GM12872 (cell line): ENCODE results near the gene TCFL5.

Source experiments
- CTCF ChIP-seq: IDR thresholded peaks from 3 replicates; pipeline ENCODE4 v1.5.1; 2011; ENCODE audit warnings: low read depth, mild to moderate bottlenecking, low read length, moderate library complexity; ENCODE audit not compliant: insufficient read depth

TCFL5 gene

GRCh38 chr20:62802026-62802712 lies 59.5 kb downstream of the TCFL5 start:
- TF ChIP-seq CTCF: no peak

- no peak for TF ChIP-seq CTCF
Measured at GRCh38 chr20:62801284-62802010, 60.2 kb downstream of the TCFL5 start.

- TF ChIP-seq CTCF: no peak
Measured at GRCh38 chr20:62800314-62801259, 61.0 kb downstream of the TCFL5 start.

- TF ChIP-seq CTCF: no peak
Measured at GRCh38 chr20:62799873-62800272, 61.7 kb downstream of the TCFL5 start.

GRCh38 chr20:62799459-62799858 lies 62.2 kb downstream of the TCFL5 start:
- TF ChIP-seq CTCF: no peak

GRCh38 chr20:62799036-62799435 lies 62.6 kb downstream of the TCFL5 start:
- TF ChIP-seq CTCF: no peak
